ENCODE measurements around the gene FLOT1.

GRCh38 chr6:30774701-30775100, 32.2 kb upstream of the FLOT1 start:
- TF ChIP-seq CTCF (IDR thresholded peaks at IDR 0.05): no peak
- TF ChIP-seq POLR2AphosphoS5 (IDR thresholded peaks at IDR 0.05; ENCODE audit: low read depth, low read length): no peak

Data from Panc1 (cell line).